Globus pallidus (tissue), 1 donor: ENCODE data around the gene ADCY2.
"Not testable (repeated sequence)": the region's sequence is repeated elsewhere in the genome, so short reads cannot be mapped to it uniquely, and the experiment has no call there.

Source experiments
- DNase-seq: peaks from one replicate; pipeline ENCODE4 v3.0.0-alpha.2; 2015; ENCODE audit warnings: low spot score

The ADCY2 gene

DNA sequence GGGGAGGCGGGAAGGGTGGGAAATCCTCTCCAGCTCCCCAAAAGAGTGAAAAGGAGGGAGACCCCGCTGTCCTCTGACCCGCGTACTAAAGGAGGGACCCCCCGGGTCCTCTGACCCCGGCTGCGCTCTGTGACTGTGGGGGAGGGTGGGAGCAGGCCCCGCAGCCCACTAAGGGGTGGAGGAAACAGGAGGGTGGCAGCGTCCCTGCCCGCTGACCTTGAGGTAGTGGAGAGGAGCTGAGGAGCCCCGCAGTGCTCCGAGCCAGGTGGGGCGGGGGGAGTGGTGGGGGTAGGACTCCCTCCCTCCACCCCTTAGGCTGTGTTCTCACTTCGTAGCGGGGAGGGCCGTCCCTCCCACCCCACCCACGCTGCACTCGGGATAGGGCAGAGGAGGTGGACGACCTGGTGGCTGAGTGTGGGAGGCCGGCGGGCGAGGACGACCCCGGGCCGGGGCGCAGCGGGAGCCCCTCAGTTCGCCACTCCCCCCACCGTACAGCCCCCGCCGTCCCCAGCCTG, 449 bp upstream of the ADCY2 start:
- no peak for DNase-seq

DNA sequence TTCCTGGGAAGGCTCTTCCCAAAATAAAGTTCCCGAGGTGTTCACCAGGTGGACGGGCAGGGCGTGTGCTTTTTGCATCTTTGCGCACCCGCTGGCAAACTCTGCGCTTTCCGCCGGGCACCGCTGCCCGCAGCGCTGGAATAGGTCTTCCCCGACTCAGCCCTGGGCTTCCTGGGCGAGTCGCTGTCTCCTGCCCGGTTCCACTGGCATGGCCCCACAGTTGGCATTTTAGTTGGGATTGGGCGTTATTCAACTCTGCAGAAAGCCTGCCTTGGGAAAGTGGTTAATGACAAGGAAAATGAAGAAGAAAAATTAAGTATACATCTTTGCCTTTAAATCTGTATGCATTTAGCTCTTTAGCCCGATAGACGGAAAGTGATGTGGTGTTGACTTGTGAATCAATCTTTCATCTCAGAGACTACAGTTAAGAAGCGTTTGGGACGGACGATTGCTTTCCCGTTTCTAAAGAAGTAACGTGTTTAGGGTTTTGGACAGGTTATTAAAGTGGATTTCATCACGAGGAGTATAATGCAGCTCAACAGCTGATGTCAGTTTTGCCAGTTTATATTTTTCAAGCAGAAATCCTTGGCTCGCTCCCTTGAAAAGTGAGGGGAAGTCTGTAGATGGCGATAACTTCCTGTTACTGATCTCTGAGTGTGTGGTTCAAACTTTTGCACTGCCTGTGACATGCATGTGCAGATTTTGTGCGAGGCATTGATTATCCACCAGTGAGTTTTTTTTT, 946 bp downstream of the ADCY2 start:
- peak; percentile 47 for DNase-seq

DNA sequence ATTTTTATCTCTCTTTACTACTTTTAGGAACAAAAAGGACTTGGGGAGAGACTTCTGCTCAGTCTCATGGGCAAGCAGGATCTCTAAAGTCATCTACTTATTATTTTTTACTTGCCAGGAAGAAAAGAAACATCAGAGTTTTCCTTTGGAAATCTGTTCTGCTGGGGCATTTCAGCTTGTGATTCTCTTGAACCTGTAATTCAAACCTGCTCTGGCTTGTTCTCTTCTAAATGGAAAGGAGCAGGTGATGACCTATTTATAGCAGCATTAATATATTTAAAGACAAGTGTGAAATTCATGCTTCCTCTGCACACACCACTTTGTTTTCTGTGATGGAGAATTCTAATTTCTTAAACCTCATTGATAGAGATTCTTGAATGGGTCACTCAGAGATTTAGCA, 2.0 kb downstream of the ADCY2 start:
- DNase-seq = no peak

DNA sequence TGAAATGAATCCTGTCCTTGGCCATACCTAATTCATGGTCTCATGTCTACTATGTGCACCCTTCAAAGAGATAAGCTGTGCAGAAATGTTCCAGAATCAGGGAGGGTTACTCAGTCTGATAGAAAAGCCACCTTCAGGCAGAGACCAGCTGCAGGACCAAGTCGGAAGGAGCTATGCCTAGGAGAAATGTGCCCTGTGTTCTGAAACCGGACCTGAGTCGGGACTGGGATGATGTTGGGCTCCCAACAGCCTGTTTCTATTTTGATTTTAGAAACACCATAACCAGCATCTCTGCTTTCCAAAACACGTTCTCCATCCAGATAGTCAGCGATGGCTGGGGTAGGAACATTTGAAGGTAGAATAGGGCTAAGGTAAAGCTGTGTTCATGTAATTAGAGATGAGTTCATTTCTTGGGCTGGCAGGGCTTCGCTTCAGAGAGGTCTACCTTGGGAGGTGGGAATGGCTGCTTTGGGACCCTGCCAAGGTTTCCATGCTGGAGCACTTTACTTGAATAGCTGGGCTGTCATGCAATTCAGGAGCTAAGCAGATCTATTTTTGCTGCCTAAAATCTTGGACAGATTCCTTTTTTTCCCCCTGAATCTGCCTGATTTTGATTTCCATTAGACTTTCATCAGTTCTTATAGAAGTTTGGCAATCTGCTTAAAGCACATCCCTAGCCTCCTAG, 2.8 kb downstream of the ADCY2 start:
- DNase-seq = no peak

DNA sequence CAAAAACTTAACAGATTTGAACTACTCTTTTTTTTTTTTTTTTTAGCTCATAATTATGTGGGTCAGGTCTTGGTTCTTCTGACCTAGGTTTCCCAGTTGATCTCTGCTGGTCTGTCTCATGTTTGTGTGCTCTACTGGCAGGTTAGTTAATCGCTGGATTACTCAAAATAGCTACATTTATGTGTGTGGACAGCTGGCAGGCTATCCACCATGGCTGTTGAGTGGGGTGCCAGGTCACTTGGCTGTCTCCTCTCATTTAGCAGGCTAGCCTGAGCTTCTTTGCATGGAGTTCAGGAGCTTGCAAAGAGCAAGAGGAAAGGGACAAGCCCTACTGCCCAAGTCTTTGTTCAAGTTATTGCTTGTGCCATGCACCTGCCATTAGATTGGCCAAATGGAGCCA, 9.3 kb downstream of the ADCY2 start:
- DNase-seq = no peak

DNA sequence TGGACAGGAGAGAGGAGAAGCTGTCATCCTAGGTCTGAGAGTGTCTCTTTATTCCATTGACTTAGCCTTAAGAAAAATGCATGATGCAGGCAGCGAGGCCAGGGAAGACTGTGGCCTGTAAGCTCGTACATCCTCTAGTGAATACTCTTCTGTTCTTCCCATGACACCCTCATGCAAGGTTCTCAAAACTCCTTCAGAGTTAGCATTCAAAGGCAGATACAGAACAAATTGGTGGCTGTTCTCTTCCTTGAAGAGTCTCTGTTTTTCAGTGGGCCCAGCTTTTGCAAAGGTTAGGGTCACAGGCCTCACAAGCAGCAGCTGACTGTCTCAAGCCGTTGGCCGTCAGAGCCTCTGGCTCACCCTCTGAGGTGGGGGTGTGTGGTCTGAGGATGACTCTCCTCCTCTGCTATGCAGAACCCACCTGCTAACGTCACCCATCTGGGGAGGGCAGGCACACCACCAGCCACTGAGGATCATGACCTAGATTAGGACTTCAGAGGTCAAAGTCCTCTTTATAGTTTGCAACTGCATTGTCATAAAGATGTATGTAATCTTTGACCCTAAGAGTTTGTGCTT, 15.1 kb downstream of the ADCY2 start:
- no peak for DNase-seq

DNA sequence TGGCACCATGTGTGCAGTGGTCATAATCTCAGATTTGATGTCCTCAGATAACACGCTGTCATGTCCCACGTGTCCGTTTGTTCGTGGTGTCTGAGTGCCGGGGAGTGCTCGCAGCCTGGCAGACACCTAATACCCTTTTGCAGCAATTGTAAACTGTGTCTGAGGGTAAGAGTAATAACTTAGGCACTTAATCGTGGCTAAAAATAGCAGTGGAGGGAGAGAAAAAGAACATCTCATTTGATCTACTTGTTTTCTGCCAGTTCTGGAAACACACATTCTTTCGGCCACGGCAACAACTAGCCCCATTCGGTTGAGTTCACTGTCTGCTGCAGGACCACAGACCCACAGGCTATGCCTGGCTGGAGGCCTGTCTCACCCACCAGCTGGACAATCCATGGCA, 16.5 kb downstream of the ADCY2 start:
- DNase-seq = peak; percentile 45

DNA sequence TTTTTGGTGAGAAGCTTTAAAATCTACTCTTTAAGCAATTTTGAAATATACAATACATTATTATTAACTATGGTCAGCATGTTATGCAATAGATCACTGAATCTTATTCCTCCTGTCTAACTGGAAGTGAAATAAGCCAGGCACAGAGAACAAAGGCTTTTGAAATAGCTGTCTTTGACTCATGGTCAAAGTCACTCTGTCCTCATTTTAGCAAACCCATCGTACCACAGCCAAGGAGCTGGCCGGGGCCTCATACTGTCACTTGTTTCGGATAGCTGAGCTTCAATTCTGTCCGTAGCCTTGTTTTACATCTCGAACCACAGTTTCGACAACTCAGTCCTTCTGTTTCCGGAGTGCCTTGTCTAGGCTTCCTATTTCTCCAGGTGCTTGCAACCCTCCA, 19.2 kb downstream of the ADCY2 start:
- no peak for DNase-seq

DNA sequence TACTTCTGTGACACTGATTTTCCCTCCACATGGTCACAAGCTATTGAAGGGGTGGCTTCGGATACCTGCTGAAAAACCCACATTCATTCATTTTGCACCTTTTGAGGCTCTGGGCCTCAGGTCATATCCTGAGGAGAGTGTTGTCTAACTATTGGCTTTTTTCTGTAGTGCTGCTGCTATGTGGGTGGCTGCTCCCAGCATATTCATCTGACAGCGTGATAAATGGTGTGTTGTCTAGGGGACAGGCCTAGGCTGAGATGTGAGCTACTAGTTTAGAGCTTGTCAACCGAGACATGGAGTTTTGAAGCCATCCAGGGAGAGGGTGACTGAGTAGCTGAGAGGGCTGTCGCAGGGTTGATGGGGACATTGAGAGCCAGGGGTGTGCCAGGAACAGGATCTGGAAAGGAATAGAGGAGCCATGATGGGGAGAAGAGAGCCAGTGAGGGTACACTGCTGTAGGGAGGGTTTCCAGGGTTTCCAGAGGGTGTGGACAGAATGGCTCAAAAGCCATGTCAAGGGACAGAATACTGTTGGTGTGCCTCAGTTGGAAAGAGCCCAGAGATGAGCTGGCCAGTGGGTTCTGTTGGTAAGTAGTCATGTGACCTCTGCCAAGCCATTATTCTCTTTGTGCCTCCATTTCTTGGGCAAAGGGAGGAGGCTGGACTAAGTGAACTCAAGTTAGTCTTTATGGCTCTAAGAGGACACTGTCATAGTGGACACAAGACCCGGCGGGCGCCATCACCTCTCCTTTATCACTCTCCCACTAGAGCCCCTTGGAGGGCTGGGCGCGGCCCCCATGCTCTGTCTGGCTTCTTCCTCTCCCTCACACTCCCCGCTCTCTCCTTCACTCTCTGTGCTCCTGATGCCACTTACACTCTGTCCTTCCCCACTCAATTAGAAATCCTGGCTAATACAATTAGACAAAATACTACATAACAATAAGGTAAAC, 19.9 kb downstream of the ADCY2 start:
- no peak for DNase-seq

DNA sequence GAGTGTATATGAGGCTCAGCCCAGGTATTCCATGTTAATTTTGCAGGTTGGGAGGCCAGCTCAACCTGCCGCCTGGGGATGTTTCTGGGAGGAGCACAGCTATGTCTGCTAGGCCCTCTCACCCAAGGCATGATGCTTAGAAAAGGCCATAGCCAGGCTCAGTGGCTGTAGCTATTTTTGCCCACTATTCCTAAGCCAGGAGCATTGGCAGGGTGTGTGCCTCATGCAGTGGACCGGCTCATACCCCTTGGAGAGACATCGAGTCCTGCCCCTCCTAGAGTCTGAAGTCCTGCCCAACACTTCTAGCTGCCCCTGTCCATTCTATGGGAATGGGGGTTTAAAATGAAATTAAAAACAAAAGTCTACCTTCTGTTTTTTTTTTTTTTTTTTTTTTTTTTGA, 22.3 kb downstream of the ADCY2 start:
- no peak for DNase-seq

DNA sequence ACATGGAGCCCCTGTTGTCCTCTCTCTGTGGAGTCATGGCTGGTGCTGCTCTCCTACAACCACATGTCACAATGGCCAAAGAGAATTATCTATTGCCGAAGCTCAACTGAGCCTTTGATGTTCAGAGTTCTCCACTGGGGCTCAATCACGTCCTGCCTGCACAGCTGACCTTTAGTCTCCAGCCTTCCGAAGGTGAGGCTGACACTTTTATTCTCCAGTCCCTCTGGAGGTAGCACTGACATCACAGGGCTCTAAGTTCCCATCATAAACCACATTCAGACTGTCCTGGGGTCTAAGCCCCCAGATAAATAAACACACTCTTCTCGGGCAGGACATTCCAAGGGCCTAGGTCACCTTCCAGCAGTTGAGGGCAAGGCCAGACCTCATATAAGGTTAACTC, 23.4 kb downstream of the ADCY2 start:
- no peak for DNase-seq

DNA sequence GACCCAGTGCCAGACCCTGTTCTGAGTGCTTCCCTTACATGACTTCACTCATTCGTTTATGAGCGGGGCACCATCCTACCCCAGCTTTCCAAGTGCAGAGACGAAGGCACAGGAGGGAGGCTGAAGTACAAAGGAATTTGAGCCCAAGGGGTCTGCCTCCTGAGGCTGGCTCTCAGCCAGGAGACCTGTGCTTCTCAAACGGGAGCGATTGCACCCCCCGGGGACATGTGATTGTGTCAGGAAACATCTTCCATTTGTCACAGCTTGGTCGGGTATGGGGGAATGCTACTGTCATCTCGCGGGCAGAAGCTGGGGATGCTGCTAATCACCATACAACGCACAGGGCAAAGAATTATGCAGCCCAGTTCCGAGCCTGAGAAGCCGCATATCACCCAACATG, 23.9 kb downstream of the ADCY2 start:
- no peak for DNase-seq

DNA sequence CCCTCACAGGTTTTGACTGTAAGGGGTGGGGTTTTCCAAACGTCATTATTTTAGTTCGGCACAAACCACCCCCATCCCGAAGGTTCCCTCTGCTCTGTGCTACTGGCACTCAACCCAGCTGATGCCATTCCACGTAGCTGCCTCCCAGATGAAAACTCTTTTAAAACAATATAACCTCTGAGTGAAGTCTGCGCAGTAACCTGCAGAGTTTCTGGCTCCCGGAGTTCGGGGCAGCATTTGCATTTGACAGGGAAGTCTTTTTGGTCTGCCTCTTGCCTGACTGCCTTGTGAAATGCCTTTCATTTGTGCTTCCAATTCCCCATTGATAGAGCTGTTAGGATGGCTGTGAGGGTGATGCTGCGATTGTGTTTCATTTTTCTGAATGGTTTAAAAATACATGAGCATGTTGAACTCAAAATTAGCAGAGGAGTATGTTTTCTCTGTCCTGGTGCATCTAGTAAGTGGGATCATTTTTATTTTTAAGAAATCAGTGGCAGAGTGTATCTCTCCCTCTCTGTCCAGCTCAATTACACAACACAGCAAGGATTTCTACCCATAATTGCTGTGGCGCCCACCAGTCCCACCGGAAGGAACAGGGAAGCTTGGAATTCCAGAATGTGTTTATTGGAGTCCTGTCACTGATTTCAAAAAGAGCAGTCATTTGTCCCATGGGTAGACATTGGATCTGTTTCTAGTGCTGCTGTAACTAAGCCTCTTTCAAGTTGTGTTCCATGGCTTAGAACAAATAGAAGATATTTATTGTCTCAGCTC, 24.8 kb downstream of the ADCY2 start:
- DNase-seq = no peak

DNA sequence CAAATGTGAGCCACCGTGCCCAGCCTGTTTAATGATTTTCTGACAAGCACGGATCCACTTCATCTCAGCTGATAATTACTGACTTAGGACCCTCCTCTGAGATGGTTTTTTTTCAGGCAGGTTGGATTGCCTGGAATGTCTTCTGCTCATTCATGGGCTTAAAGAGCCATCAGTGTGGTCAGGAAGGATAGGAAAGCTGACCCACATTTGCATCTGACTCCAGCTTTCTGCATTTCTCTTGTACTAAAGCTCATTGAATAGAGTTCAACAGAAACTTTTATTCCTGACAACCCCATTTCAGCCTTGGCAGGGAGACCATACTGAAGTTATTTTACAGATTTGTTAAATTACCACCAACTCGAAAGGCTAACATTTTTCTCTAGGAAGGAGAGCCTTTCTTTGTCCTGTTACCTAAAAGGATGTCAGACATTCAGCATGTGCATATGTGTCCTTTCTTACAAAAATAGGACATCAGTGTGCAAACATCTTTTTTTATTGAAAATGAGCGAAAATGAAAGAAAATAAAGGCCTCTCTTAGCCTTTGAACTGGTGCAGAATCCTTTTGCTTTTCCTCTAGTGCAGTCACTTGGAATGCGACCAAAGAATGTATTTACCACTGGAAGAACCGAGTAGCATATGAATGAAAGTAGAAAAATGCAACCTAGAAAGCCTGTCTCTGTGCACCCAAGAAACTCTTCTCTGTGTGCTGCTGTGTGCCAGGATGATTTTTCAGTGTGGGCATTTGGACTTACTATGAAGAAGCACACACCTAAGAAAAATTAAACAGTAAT, 26.6 kb downstream of the ADCY2 start:
- no peak for DNase-seq

DNA sequence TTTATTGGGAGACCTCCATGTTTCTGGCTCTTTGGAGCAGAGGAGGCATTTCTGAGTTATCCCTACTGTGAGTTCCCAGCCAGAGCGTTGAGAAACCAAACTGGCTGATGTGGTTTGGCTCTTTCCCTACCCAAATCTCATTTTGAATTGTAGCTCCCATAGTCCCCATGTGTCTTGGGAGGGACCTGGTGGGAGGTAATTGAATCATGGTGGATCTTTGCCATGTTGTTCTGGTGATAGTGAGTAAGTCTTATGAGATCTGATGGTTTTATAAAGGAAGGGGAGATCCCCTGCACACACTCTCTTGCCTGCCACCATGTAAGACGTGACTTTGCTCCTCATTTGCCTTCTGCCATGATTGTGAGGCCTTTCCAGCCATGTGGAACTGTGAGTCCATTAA, 27.3 kb downstream of the ADCY2 start:
- DNase-seq = not testable (repeated sequence)

DNA sequence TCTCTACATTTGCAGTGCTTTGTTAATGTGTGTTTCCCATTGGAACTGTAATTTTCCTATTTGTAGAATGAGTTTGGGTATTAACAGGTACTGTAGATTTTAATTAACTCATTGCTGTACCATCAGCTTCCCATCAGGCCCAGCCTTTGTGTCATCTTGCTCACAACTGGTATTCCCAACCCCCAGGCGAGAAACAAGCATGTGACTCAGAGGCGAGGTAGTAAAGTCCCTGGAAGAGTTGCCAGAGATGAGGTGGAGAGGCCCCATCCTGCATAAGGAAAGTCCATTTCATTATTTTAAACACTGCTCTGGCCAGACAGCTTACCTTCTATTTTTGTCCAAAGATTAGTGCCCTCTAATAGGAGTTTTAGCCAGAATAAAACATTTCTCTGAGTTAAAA, 29.9 kb downstream of the ADCY2 start:
- no peak for DNase-seq

DNA sequence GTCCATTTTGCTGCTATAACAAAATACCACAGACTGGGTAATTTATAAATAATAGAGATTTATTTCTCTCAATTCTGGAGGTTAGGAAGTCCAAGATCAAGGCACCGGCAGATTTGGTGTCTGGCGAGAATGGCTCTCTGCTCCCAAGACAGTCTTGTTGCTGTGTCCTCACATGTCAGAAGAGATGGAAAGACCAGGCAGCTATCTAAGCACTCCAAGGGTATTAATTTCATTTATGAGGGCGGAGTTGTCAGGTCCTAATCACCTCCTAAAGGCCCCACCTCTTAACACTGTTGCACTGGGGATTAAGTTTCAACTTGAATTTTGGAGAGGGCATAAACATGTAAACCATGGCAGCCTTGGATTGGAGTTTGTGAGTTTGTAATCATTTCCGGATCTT, 30.3 kb downstream of the ADCY2 start:
- DNase-seq = no peak

DNA sequence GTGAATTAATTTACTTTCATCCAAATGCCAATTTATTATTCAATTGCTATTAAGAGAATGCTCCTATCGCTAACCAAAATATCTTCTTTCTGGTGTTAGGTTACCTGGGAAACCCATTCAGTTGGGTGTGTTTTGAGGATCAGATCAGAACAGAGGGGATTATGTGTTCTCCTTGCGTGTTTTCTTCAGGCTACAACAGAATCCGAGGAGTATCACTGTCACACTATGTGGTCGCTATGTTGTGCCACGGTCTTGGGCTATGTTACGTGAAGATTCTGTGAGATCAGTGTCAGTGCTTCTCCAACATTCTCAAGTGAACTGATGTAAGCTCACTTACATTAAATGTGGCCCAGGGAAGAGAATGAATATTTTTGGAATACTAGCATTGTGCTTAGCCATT, 39.0 kb downstream of the ADCY2 start:
- DNase-seq = no peak

DNA sequence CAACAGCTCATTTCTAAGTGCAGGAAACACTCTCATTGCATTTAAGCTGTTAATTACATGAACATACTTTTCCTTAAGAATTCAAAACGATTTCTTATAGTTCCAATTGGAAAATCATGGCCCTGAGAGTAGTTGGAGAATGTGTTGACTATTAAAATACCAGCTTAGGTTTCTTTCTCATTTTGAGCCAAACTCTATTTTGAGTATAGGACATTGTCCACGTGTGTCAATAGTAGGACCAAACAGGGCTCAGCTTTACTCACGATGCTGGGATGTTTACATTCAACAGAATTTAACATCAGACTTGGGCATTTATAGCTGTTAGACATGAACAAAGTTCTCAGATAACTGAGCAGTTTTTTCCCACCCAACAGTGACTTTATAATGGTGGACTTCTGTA, 39.6 kb downstream of the ADCY2 start:
- no peak for DNase-seq

DNA sequence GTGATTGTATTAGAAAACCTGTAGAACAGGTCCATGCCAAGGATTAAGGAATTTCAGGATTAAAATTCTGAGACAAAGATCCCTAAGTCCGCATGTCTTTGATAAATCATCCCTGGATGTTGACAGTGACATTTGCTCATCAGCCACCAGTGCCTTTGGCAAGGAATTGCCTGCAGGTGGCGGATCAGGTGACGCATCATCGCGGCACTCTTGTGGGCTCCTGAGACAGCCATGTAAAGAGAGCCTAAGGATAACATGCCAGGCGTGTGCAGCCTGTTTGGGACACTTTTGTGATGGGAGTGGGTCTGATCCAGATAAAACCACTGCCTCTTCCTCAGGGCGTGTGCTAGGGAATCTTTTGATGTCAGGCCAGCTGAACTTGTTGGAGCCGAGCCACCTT, 40.6 kb downstream of the ADCY2 start:
- no peak for DNase-seq

DNA sequence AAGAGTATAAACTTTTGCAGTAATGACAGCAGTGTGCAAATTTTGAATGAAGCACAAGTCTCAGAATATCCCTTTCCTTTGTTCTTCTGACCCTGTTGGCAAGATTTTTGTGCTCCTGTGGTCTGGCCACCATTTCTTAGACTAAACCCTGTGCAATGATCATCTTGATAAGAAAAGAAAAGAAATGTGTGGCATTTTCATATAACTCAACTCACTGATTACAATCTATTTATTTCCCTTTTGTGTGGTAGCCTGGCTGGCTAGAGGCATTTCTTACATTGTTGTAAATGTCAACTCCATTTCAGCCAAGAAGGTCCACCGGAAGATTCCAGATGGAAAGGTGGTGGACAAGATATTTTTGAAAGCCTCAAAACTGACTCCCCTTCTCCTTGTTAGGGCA, 41.9 kb downstream of the ADCY2 start:
- DNase-seq = no peak
